ENCODE measurements around the gene ELAVL1. TPM values are rescaled to one million over a fixed set of nuclear protein-coding genes. Genes with fewer than 3 reads are reported as not detected.

Gene ELAVL1
- total RNA-seq, 1 donor from 2014 or later, result 108 TPM

DNA sequence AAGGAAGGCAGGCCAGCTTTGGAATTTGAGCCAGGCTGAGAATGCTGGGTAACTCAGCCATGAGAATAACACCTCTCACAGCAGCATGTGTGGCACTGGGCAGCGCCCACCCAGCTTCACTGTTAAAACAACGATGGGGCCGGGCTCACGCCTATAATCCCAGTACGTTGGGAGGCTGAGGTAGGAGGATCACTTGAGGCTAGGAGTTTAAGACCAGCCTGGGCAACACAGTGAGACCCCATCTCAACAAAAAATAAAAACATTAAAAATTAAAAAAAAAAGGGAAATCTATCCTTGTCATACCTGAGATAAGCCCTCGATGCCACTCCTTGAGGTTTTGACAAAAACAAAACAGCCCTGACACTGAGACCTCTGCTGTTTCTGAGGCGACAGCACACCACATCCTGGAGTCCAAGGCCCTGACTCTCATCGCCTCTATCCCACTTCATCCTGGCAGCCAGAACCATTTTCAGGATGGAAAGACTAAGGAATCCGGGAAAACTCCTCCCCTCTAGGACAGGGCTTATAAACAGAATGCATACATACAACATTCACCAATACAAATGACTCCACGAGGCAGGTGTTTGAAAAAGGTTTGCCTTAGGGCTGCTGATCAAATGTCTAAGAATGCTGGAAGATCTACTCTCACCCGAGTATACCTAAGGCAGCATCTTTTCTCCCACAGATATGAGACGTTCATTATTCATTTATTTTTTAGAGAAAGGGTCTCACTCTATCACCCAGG is 39.3 kb downstream of the ELAVL1 start:
- Mint-ChIP-seq H3K9me3 (no peaks in the 10 kb centered on the region), H3K27ac (peak overlapping the region; percentile 81), H3K4me1 (no peaks in the 10 kb centered on the region), H3K36me3 (peaks cover 25% of the 10 kb centered on the region), H3K4me3 (no peak overlapping the region), H3K27me3 (ENCODE audit: insufficient read depth, low read depth) (no peaks in the 10 kb centered on the region)
- no peak for DNase-seq (ENCODE audit: low spot score)
- Histone ChIP-seq H3K9ac (no peak overlapping the region), H4K20me1 (ENCODE audit: low read depth) (peaks cover 37% of the 10 kb centered on the region), H3K4me2 (no peak overlapping the region), H2AFZ (replicated peaks) (no peak overlapping the region), H3K36me3 (peaks cover 4% of the 10 kb centered on the region), H3K79me2 (ENCODE audit: low read depth) (peaks cover 17% of the 10 kb centered on the region), H3K4me1 (no peaks in the 10 kb centered on the region), H3K4me3 (no peak overlapping the region), H3F3A (ENCODE audit: low read depth) (peaks cover 19% of the 10 kb centered on the region), H3K27me3 (no peaks in the 10 kb centered on the region), H3K9me3 (ENCODE audit: low read depth) (no peaks in the 10 kb centered on the region), H3K27ac (no peak overlapping the region)
- TF ChIP-seq, protein P1, sequence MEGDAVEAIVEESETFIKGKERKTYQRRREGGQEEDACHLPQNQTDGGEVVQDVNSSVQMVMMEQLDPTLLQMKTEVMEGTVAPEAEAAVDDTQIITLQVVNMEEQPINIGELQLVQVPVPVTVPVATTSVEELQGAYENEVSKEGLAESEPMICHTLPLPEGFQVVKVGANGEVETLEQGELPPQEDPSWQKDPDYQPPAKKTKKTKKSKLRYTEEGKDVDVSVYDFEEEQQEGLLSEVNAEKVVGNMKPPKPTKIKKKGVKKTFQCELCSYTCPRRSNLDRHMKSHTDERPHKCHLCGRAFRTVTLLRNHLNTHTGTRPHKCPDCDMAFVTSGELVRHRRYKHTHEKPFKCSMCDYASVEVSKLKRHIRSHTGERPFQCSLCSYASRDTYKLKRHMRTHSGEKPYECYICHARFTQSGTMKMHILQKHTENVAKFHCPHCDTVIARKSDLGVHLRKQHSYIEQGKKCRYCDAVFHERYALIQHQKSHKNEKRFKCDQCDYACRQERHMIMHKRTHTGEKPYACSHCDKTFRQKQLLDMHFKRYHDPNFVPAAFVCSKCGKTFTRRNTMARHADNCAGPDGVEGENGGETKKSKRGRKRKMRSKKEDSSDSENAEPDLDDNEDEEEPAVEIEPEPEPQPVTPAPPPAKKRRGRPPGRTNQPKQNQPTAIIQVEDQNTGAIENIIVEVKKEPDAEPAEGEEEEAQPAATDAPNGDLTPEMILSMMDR (IDR thresholded peaks at IDR 0.05), result no peak
- no peak for TF ChIP-seq EZH2phosphoT487 (IDR thresholded peaks at IDR 0.05)
- TF ChIP-seq EZH2 (IDR thresholded peaks at IDR 0.05), result no peak

DNA sequence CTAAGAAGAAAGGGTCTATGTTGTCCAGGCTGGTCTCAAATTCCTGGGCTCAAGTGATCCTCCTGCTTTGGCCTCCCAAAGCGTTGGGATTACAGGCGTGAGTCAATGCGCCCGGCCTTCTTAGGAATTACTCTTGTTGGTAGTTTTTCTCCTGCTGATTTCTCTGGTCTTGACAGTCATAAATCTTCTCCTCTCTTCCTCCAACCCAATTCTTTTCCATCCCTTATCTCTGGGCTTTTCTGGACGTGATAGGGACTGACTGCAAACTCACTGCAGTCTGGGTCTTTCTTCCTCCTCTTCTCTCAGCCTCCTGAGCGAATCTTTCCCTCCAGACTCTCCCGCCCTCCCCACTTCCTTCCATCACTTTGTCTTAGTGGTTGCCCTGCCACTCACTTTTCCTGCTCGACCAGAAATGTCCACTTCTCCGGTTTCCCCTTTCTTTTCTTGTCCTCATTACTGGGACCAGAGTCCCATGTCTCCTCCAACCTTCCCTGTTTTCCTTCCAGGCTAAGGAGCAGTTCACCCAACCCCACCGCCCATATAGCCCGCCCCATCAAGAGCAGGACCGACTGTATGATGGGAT is 40.1 kb downstream of the ELAVL1 start:
- H3K27me3 ChIP-seq, result no peaks in the 10 kb centered on the region
- peaks cover 13% of the 10 kb centered on the region for H3K79me2 ChIP-seq (ENCODE audit: low read depth)
- H3K9me3 Mint-ChIP-seq, result no peaks in the 10 kb centered on the region
- peaks cover 22% of the 10 kb centered on the region for H3F3A ChIP-seq (ENCODE audit: low read depth)
- no peaks in the 10 kb centered on the region for H3K9me3 ChIP-seq (ENCODE audit: low read depth)
- H3K27me3 Mint-ChIP-seq (ENCODE audit: insufficient read depth, low read depth), result no peaks in the 10 kb centered on the region
- no peaks in the 10 kb centered on the region for H3K4me1 ChIP-seq
- H3K36me3 Mint-ChIP-seq, result peaks cover 25% of the 10 kb centered on the region
- no peak for DNase-seq (ENCODE audit: low spot score)
- H3K4me1 Mint-ChIP-seq, result no peaks in the 10 kb centered on the region
- no peak overlapping the region for H3K9ac ChIP-seq
- peaks cover 4% of the 10 kb centered on the region for H3K36me3 ChIP-seq
- peaks cover 33% of the 10 kb centered on the region for H4K20me1 ChIP-seq (ENCODE audit: low read depth)
- no peak for TF ChIP-seq EZH2phosphoT487 (IDR thresholded peaks at IDR 0.05)
- TF ChIP-seq, protein P1 (IDR thresholded peaks at IDR 0.05), result no peak
- no peak overlapping the region for H3K27ac ChIP-seq
- H3K4me2 ChIP-seq, result no peak overlapping the region
- H3K4me3 ChIP-seq, result no peak overlapping the region
- H2AFZ ChIP-seq (replicated peaks), result no peak overlapping the region
- H3K27ac Mint-ChIP-seq, result no peak overlapping the region
- no peak overlapping the region for H3K4me3 Mint-ChIP-seq

DNA sequence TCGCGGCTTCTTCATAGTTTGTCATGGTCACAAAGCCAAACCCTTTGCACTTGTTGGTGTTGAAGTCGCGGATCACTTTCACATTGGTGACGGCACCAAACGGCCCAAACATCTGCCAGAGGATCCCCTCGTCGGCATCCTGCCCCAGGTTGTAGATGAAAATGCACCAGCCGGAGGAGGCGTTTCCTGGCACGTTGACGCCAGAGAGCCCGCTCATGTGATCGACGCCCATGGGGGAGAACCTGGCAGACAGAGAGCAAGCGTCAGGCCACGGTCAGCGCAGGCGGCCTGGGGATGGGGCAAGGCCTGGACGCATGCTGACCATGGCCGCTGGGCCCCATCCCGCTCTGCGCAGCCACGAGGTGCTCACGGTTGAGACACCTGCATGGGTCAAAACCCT is 41.9 kb downstream of the ELAVL1 start:
- H3K4me3 Mint-ChIP-seq, result no peak overlapping the region
- H3K9ac ChIP-seq, result no peak overlapping the region

More for the DNA sequence above, 41.9 kb downstream of the ELAVL1 start:
- Histone ChIP-seq H3F3A (ENCODE audit: low read depth) (peaks cover 29% of the 10 kb centered on the region), H3K9me3 (ENCODE audit: low read depth) (no peaks in the 10 kb centered on the region), H3K27ac (no peak overlapping the region), H3K4me1 (no peaks in the 10 kb centered on the region), H3K79me2 (ENCODE audit: low read depth) (no peaks in the 10 kb centered on the region), H3K4me2 (no peak overlapping the region), H2AFZ (replicated peaks) (no peak overlapping the region), H3K4me3 (no peak overlapping the region), H3K27me3 (no peaks in the 10 kb centered on the region), H4K20me1 (ENCODE audit: low read depth) (peaks cover 26% of the 10 kb centered on the region), H3K36me3 (peaks cover 4% of the 10 kb centered on the region)
- TF ChIP-seq EZH2phosphoT487 (IDR thresholded peaks at IDR 0.05), result no peak
- TF ChIP-seq, protein P1 (IDR thresholded peaks at IDR 0.05), result no peak
- TF ChIP-seq EZH2 (IDR thresholded peaks at IDR 0.05), result no peak
- H3K36me3 Mint-ChIP-seq, result peaks cover 21% of the 10 kb centered on the region
- no peaks in the 10 kb centered on the region for H3K4me1 Mint-ChIP-seq
- H3K27me3 Mint-ChIP-seq (ENCODE audit: insufficient read depth, low read depth), result no peaks in the 10 kb centered on the region
- no peak for DNase-seq (ENCODE audit: low spot score)
- no peaks in the 10 kb centered on the region for H3K9me3 Mint-ChIP-seq
- H3K27ac Mint-ChIP-seq, result no peak overlapping the region

Measured in neural progenitor cell (in vitro differentiated cells).